Large intestine (tissue), 3 donors: ENCODE measurements around the gene OSBPL9. TPM values are rescaled to one million over a fixed set of nuclear protein-coding genes. Genes with fewer than 3 reads are reported as not detected.

Experiments used
- DNase-seq, 2 donors: peaks; one replicate each; pipeline versions ENCODE4 v3.0.0 to v3.0.0-alpha.2; 2013
- H3K27ac ChIP-seq: one replicate; pipeline ENCODE4 v1.5.1; 2013; ENCODE audit warnings: low read length
- H3K27me3 ChIP-seq: 2 replicates; pipeline ENCODE4 v1.6.1; 2013; ENCODE audit warnings: low read length; ENCODE audit not compliant: control insufficient read depth, insufficient read depth
- H3K36me3 ChIP-seq: 2 replicates; pipeline ENCODE4 v1.6.1; 2013; ENCODE audit warnings: low read length; ENCODE audit not compliant: control insufficient read depth, insufficient read depth
- H3K4me1 ChIP-seq: one replicate; pipeline ENCODE4 v1.6.1; 2013; ENCODE audit warnings: low read length; ENCODE audit not compliant: control insufficient read depth, insufficient read depth
- H3K4me3 ChIP-seq: one replicate; pipeline ENCODE4 v1.5.1; 2013; ENCODE audit warnings: low read length
- H3K9me3 ChIP-seq: one replicate; pipeline ENCODE4 v1.6.1; 2013; ENCODE audit warnings: mild to moderate bottlenecking, low read depth, low read length, moderate library complexity; ENCODE audit not compliant: control insufficient read depth
- WGBS: methylation state at CpG from one replicate; pipeline ENCODE4 v1.1.5; 2013; ENCODE audit warnings: low lambda C conversion rate; ENCODE audit not compliant: insufficient coverage; 5-methylcytosine and 5-hydroxymethylcytosine counted together
- polyA plus RNA-seq: library from polyadenylated mRNA; unstranded; fragments of 120-200 nt; gene quantifications from one replicate; pipeline ENCODE4 v1.2.1, GENCODE V29; 2013

OSBPL9 gene
- polyA plus RNA-seq, 1 donor: 64.1 TPM

DNA sequence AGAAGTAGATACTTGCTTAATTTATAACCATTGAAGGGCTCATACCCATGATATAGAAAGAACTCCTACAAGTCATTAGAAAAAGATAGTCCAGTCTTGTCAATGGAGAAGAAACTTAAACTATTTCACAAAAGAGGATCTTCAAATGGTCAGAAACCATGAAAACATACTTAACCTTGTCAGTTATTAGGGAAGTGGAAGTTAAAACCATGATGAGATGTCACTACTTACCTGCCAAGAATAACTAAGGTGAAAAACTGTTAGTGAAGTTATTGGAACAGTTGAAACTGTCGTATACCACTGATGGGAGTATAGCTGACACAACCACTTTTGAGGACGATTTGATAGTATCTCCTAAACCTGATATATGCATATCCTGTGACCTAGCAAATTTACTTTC lies 46.8 kb downstream of the OSBPL9 start:
- no peak overlapping the region for H3K27ac ChIP-seq
- no peaks in the 10 kb centered on the region for H3K36me3 ChIP-seq
- no peak for DNase-seq
- H3K27me3 ChIP-seq: no peaks in the 10 kb centered on the region
- no peaks in the 10 kb centered on the region for H3K9me3 ChIP-seq
- no peak overlapping the region for H3K4me3 ChIP-seq
- no peaks in the 10 kb centered on the region for H3K4me1 ChIP-seq
- no CpG with 5 or more reads among the region's 2 CpGs for WGBS

DNA sequence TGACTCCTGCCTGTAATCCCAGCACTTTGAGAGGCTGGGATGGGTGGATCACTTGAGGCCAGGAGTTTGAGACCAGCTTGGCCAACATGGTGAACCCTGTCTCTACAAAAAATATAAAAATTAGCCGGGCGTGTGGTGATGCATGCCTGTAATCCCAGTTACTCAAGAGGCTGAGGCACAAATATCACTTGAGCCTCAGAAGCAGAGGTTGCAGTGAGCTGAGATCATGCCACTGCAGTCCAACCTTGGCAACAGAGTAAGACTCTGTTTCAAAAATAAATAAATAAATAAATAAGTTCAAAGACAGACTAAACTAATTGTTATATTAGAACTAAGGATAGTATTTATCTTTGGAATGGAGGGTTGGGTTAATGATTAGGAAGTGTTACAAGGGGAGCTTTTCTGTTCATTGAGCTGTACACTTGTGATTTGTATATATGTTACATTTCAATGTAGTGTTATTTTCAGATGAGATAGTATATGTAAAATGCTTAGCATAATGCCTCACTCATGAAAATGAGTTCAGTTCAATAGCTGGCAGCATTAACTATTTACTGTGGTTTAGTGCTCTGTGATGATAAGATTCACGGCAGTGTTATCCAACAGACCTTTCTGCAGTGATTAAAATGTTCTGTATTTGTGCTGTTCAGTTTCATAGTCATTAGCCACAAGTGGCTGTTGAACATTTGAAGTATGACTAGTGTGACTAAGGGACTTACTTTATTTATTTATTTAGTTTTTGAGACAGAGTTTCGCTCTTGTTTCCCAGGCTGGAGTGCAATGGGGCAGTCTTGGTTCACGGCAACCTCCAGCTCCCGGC lies 47.7 kb downstream of the OSBPL9 start:
- Histone ChIP-seq H3K4me3 (no peak overlapping the region), H3K9me3 (no peaks in the 10 kb centered on the region), H3K27ac (no peak overlapping the region), H3K4me1 (no peaks in the 10 kb centered on the region), H3K36me3 (no peaks in the 10 kb centered on the region), H3K27me3 (no peaks in the 10 kb centered on the region)
- no CpG with 5 or more reads among the region's 6 CpGs for WGBS
- DNase-seq: no peak

GRCh38 chr1:51666478-51666877 lies 49.6 kb downstream of the OSBPL9 start:
- DNase-seq: no peak

DNA sequence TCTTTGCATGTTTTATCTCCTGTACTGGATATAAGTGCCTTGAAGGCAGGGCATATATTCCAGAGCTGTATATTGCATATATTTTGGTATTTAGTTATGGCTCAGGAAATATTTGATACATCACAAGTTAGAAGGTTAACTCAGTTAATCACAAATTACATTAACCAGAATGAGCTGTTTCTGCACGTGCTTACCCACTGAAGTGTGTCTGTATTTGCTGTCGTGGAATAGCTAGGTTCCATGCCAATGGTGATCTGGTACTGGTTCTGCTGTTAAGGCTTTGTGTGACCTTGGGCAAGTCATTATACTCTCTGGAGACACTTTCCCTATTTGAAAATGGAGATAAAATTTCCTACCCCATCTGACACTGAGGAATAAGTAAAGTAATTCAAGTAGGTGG lies 50.7 kb downstream of the OSBPL9 start:
- Histone ChIP-seq H3K27ac (no peak overlapping the region), H3K9me3 (no peaks in the 10 kb centered on the region), H3K27me3 (no peaks in the 10 kb centered on the region), H3K36me3 (peaks cover 2% of the 10 kb centered on the region), H3K4me1 (no peaks in the 10 kb centered on the region), H3K4me3 (no peak overlapping the region)
- no peak for DNase-seq
- WGBS: no CpG with 5 or more reads among the region's 2 CpGs

More at GRCh38 chr1:51666478-51666877, 49.6 kb downstream of the OSBPL9 start:
- no peaks in the 10 kb centered on the region for H3K36me3 ChIP-seq
- H3K9me3 ChIP-seq: no peaks in the 10 kb centered on the region
- H3K27ac ChIP-seq: no peak overlapping the region
- no peaks in the 10 kb centered on the region for H3K4me1 ChIP-seq
- no peaks in the 10 kb centered on the region for H3K27me3 ChIP-seq
- 100% methylated on average over 1 of the region's 2 CpGs for WGBS
- no peak overlapping the region for H3K4me3 ChIP-seq

DNA sequence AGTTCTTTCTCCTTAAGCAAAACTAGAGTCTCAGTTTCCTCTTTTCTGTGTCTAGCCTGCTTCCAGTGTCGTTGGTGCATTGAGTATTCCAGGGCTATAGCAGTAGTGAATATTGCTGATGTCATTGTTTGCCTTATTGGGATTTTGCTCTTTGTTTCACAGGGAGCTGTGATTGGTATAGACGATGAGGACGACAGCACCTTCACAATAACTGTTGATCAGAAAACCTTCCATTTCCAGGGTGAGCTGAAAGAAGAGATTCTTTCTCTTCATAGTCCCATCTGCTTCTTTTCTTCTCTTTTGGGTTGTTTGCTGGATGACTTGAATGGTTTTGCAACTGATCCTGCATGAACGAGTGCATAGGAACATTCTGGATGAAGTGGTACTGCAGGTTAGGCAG lies 52.4 kb downstream of the OSBPL9 start:
- no peak overlapping the region for H3K27ac ChIP-seq
- H3K4me1 ChIP-seq: no peaks in the 10 kb centered on the region
- no peak overlapping the region for H3K4me3 ChIP-seq
- DNase-seq: no peak
- peaks cover 4% of the 10 kb centered on the region for H3K36me3 ChIP-seq
- no peaks in the 10 kb centered on the region for H3K9me3 ChIP-seq
- WGBS: no CpG with 5 or more reads among the region's 4 CpGs
- no peaks in the 10 kb centered on the region for H3K27me3 ChIP-seq

DNA sequence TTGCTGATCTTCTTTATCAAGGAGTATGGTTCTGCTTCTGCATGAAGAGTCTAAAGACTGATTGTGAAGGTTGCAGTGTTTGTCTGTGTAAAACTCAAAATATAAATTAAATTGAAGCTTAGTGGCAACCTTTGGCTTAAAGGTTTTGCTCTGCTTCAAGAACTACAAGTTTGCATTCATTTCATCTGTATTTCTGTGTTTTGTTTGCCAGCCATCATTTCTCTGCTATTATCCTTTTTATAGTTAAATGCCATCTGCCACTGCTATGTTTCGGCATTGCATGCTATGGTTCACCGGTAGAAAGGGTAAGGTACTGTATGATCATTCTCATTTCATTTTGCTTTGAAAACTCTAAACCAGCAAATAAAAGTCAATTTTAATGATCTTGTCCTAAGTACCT lies 52.9 kb downstream of the OSBPL9 start:
- WGBS: no CpG with 5 or more reads among the region's 2 CpGs
- H3K9me3 ChIP-seq: no peaks in the 10 kb centered on the region
- H3K27ac ChIP-seq: no peak overlapping the region
- no peak overlapping the region for H3K4me3 ChIP-seq
- H3K36me3 ChIP-seq: peaks cover 6% of the 10 kb centered on the region
- DNase-seq: no peak
- no peaks in the 10 kb centered on the region for H3K4me1 ChIP-seq
- H3K27me3 ChIP-seq: no peaks in the 10 kb centered on the region

- Histone ChIP-seq H3K9me3 (no peaks in the 10 kb centered on the region), H3K27ac (no peak overlapping the region), H3K4me3 (no peak overlapping the region), H3K4me1 (no peaks in the 10 kb centered on the region), H3K27me3 (no peaks in the 10 kb centered on the region), H3K36me3 (peaks cover 6% of the 10 kb centered on the region)
- DNase-seq: no peak
- WGBS: 62% methylated on average over 3 of the region's 4 CpGs
Observed at GRCh38 chr1:51671527-51672325, 54.8 kb downstream of the OSBPL9 start.

DNA sequence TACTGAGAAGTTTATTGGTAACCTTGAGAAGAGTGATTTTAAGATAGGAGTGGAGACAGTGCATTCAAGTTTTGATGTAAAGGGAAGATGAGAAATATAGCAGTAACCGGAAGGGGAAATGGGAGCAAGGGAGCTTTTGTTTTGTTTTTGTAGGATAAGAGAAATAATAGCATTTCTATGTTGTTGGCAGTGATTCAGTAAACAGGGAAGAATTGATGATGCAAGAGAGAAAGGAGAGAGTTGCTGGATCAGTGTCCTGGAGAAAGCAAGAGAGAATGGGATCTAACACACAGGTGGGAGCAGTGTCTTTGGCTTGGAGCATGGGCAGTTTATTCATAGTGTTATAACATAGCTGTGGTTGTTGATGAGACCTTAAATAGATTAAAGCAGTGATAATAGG lies 56.4 kb downstream of the OSBPL9 start:
- no peak for DNase-seq
- H3K9me3 ChIP-seq: no peaks in the 10 kb centered on the region
- no peak overlapping the region for H3K27ac ChIP-seq
- H3K36me3 ChIP-seq: peaks cover 9% of the 10 kb centered on the region
- 89% methylated on average over 1 of the region's 1 CpG for WGBS
- no peaks in the 10 kb centered on the region for H3K4me1 ChIP-seq
- H3K27me3 ChIP-seq: no peaks in the 10 kb centered on the region
- no peak overlapping the region for H3K4me3 ChIP-seq

- Histone ChIP-seq H3K36me3 (peaks cover 9% of the 10 kb centered on the region), H3K4me3 (no peak overlapping the region), H3K27me3 (no peaks in the 10 kb centered on the region), H3K27ac (no peak overlapping the region), H3K4me1 (no peaks in the 10 kb centered on the region), H3K9me3 (no peaks in the 10 kb centered on the region)
- DNase-seq: no peak
- WGBS: 91% methylated on average over 1 of the region's 2 CpGs
Observed at GRCh38 chr1:51675177-51675780, 58.4 kb downstream of the OSBPL9 start.

GRCh38 chr1:51679435-51679834 lies 62.5 kb downstream of the OSBPL9 start:
- peaks cover 4% of the 10 kb centered on the region for H3K36me3 ChIP-seq
- no peaks in the 10 kb centered on the region for H3K9me3 ChIP-seq
- H3K4me3 ChIP-seq: no peak overlapping the region
- H3K27me3 ChIP-seq: no peaks in the 10 kb centered on the region
- H3K27ac ChIP-seq: no peak overlapping the region
- DNase-seq: no peak
- no peaks in the 10 kb centered on the region for H3K4me1 ChIP-seq
